Esophagus muscularis mucosa (tissue), 4 donors: ENCODE data around the gene TMPRSS15.

Experiments used
- EP300 ChIP-seq: sonication (generic); formaldehyde crosslinking; IDR thresholded peaks from one replicate; pipeline ENCODE4 v1.6.1; 2017; ENCODE audit warnings: antibody characterized with exemption
- POLR2A ChIP-seq: fragments of 450-650 bp; IDR thresholded peaks from one replicate; pipeline ENCODE4 v1.6.1; 2017; ENCODE audit warnings: antibody characterized with exemption, moderate library complexity, mild to moderate bottlenecking, low read depth
- POLR2AphosphoS5 ChIP-seq, 2 donors: sonication (generic); formaldehyde crosslinking; IDR thresholded peaks; one replicate each; pipeline ENCODE4 v1.6.1; 2017; ENCODE audit warnings: antibody characterized with exemption in 2 of 2
- TF ChIP-seq, protein P1 (sequence below), 3 experiments: fragments of 200-600 bp in 2 of 3; fragments of 450-650 bp in 1 of 3; sonication (generic) in 2 of 3; IDR thresholded peaks; one replicate each; pipeline ENCODE4 v1.5.1; 2017 to 2019; ENCODE audit warnings: antibody characterized with exemption in 3 of 3, mild to moderate bottlenecking in 2 of 3, moderate library complexity in 1 of 3

- TF ChIP-seq, protein P1, sequence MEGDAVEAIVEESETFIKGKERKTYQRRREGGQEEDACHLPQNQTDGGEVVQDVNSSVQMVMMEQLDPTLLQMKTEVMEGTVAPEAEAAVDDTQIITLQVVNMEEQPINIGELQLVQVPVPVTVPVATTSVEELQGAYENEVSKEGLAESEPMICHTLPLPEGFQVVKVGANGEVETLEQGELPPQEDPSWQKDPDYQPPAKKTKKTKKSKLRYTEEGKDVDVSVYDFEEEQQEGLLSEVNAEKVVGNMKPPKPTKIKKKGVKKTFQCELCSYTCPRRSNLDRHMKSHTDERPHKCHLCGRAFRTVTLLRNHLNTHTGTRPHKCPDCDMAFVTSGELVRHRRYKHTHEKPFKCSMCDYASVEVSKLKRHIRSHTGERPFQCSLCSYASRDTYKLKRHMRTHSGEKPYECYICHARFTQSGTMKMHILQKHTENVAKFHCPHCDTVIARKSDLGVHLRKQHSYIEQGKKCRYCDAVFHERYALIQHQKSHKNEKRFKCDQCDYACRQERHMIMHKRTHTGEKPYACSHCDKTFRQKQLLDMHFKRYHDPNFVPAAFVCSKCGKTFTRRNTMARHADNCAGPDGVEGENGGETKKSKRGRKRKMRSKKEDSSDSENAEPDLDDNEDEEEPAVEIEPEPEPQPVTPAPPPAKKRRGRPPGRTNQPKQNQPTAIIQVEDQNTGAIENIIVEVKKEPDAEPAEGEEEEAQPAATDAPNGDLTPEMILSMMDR (IDR thresholded peaks at IDR 0.05) = no peak
- TF ChIP-seq POLR2AphosphoS5 (IDR thresholded peaks at IDR 0.05) = no peak
- no peak for TF ChIP-seq EP300
- TF ChIP-seq POLR2A = no peak
Observed at GRCh38 chr21:18409579-18409978, 6.0 kb upstream of the TMPRSS15 start.
